Measurements from ENCODE around the gene CHAD. TPM values are rescaled to one million over a fixed set of nuclear protein-coding genes. Genes with fewer than 3 reads are reported as not detected.
A peak's percentile ranks its signal among the peaks of the same experiment; 100 is the strongest.

Gene CHAD
- total RNA-seq, 1 experiment from 2014 or later, result 0.09 TPM

DNA sequence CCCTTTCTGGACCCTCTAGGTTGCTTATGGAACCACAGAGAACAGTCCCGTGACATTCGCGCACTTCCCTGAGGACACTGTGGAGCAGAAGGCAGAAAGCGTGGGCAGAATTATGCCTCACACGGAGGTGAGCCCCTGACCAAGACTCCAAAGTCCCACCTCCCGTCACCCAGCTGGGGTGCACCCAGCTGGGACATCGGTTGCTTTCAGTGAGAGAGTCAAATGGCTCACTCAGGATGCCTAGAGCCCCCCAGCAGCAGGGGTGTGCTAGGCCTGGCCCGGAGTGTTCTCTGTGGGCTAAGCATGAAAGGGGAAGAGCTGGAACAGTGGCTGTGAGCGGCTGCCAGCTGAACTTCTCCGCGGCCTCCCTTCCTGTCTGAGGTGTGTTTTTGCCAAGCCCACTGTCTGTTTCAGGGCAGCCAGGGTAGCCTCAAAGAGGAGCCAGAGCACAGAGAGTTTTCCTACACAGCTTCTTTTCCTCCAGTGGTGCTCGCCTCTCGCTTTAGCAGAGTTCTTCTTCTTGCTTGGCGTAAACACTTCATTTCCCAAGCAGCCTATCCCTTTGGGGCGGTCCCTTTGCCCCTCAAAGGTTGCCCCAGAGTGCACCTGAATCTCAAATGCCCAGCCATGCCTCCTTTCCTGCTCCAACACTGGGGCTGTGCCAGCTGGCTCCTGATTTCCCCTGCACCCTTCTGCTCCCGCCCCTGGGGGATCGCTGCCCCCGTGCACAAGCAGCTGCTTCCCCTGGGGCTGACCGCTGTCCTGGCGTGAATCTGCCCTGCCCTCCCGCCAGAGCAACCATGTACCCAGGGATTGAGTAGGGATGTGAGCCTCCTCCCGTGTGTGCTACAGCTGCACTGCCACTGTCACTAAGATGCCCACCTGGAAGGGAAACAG lies 2.6 kb upstream of the CHAD start:
- Mint-ChIP-seq H3K9me3 (no peaks in the 10 kb centered on the region), H3K27ac (peak overlapping the region; percentile 30; the same call in 1 of the 2 replicates), H3K4me3 (no peak overlapping the region), H3K4me1 (peaks cover 24% of the 10 kb centered on the region), H3K27me3 (ENCODE audit: low read depth) (peaks cover 35% of the 10 kb centered on the region), H3K36me3 (no peaks in the 10 kb centered on the region)
- TF ChIP-seq, protein P1, sequence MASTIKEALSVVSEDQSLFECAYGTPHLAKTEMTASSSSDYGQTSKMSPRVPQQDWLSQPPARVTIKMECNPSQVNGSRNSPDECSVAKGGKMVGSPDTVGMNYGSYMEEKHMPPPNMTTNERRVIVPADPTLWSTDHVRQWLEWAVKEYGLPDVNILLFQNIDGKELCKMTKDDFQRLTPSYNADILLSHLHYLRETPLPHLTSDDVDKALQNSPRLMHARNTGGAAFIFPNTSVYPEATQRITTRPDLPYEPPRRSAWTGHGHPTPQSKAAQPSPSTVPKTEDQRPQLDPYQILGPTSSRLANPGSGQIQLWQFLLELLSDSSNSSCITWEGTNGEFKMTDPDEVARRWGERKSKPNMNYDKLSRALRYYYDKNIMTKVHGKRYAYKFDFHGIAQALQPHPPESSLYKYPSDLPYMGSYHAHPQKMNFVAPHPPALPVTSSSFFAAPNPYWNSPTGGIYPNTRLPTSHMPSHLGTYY (CRISPR knock-in tag; IDR thresholded peaks at IDR 0.05), result no peak
- TF ChIP-seq, protein P2, sequence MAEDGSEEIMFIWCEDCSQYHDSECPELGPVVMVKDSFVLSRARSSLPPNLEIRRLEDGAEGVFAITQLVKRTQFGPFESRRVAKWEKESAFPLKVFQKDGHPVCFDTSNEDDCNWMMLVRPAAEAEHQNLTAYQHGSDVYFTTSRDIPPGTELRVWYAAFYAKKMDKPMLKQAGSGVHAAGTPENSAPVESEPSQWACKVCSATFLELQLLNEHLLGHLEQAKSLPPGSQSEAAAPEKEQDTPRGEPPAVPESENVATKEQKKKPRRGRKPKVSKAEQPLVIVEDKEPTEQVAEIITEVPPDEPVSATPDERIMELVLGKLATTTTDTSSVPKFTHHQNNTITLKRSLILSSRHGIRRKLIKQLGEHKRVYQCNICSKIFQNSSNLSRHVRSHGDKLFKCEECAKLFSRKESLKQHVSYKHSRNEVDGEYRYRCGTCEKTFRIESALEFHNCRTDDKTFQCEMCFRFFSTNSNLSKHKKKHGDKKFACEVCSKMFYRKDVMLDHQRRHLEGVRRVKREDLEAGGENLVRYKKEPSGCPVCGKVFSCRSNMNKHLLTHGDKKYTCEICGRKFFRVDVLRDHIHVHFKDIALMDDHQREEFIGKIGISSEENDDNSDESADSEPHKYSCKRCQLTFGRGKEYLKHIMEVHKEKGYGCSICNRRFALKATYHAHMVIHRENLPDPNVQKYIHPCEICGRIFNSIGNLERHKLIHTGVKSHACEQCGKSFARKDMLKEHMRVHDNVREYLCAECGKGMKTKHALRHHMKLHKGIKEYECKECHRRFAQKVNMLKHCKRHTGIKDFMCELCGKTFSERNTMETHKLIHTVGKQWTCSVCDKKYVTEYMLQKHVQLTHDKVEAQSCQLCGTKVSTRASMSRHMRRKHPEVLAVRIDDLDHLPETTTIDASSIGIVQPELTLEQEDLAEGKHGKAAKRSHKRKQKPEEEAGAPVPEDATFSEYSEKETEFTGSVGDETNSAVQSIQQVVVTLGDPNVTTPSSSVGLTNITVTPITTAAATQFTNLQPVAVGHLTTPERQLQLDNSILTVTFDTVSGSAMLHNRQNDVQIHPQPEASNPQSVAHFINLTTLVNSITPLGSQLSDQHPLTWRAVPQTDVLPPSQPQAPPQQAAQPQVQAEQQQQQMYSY (CRISPR knock-in tag; IDR thresholded peaks at IDR 0.05), result no peak
- TF ChIP-seq, protein P3, sequence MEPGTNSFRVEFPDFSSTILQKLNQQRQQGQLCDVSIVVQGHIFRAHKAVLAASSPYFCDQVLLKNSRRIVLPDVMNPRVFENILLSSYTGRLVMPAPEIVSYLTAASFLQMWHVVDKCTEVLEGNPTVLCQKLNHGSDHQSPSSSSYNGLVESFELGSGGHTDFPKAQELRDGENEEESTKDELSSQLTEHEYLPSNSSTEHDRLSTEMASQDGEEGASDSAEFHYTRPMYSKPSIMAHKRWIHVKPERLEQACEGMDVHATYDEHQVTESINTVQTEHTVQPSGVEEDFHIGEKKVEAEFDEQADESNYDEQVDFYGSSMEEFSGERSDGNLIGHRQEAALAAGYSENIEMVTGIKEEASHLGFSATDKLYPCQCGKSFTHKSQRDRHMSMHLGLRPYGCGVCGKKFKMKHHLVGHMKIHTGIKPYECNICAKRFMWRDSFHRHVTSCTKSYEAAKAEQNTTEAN (CRISPR knock-in tag; IDR thresholded peaks at IDR 0.05), result no peak
- TF ChIP-seq NR2C2 (CRISPR knock-in tag; IDR thresholded peaks at IDR 0.05) (no peak), SMAD3 (CRISPR knock-in tag; IDR thresholded peaks at IDR 0.05; ENCODE audit: borderline replicate concordance) (no peak), FOXP1 (CRISPR knock-in tag; IDR thresholded peaks at IDR 0.05; ENCODE audit: borderline replicate concordance) (no peak), KAT7 (CRISPR knock-in tag; IDR thresholded peaks at IDR 0.05; ENCODE audit: borderline replicate concordance) (no peak), TEAD1 (CRISPR knock-in tag; IDR thresholded peaks at IDR 0.05) (no peak), ZNF138 (CRISPR knock-in tag; conservative IDR thresholded peaks at IDR 0.05) (no peak), ZNF232 (CRISPR knock-in tag; IDR thresholded peaks at IDR 0.05) (no peak), HMGA2 (CRISPR knock-in tag; IDR thresholded peaks at IDR 0.05) (no peak), ZNF317 (CRISPR knock-in tag; IDR thresholded peaks at IDR 0.05; ENCODE audit: borderline replicate concordance, low read depth) (no peak), CBFB (CRISPR knock-in tag; IDR thresholded peaks at IDR 0.05; ENCODE audit: low read depth) (no peak)
- TF ChIP-seq, protein P4, sequence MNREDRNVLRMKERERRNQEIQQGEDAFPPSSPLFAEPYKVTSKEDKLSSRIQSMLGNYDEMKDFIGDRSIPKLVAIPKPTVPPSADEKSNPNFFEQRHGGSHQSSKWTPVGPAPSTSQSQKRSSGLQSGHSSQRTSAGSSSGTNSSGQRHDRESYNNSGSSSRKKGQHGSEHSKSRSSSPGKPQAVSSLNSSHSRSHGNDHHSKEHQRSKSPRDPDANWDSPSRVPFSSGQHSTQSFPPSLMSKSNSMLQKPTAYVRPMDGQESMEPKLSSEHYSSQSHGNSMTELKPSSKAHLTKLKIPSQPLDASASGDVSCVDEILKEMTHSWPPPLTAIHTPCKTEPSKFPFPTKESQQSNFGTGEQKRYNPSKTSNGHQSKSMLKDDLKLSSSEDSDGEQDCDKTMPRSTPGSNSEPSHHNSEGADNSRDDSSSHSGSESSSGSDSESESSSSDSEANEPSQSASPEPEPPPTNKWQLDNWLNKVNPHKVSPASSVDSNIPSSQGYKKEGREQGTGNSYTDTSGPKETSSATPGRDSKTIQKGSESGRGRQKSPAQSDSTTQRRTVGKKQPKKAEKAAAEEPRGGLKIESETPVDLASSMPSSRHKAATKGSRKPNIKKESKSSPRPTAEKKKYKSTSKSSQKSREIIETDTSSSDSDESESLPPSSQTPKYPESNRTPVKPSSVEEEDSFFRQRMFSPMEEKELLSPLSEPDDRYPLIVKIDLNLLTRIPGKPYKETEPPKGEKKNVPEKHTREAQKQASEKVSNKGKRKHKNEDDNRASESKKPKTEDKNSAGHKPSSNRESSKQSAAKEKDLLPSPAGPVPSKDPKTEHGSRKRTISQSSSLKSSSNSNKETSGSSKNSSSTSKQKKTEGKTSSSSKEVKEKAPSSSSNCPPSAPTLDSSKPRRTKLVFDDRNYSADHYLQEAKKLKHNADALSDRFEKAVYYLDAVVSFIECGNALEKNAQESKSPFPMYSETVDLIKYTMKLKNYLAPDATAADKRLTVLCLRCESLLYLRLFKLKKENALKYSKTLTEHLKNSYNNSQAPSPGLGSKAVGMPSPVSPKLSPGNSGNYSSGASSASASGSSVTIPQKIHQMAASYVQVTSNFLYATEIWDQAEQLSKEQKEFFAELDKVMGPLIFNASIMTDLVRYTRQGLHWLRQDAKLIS (CRISPR knock-in tag; IDR thresholded peaks at IDR 0.05; ENCODE audit: borderline replicate concordance), result no peak
- TF ChIP-seq, protein P5, sequence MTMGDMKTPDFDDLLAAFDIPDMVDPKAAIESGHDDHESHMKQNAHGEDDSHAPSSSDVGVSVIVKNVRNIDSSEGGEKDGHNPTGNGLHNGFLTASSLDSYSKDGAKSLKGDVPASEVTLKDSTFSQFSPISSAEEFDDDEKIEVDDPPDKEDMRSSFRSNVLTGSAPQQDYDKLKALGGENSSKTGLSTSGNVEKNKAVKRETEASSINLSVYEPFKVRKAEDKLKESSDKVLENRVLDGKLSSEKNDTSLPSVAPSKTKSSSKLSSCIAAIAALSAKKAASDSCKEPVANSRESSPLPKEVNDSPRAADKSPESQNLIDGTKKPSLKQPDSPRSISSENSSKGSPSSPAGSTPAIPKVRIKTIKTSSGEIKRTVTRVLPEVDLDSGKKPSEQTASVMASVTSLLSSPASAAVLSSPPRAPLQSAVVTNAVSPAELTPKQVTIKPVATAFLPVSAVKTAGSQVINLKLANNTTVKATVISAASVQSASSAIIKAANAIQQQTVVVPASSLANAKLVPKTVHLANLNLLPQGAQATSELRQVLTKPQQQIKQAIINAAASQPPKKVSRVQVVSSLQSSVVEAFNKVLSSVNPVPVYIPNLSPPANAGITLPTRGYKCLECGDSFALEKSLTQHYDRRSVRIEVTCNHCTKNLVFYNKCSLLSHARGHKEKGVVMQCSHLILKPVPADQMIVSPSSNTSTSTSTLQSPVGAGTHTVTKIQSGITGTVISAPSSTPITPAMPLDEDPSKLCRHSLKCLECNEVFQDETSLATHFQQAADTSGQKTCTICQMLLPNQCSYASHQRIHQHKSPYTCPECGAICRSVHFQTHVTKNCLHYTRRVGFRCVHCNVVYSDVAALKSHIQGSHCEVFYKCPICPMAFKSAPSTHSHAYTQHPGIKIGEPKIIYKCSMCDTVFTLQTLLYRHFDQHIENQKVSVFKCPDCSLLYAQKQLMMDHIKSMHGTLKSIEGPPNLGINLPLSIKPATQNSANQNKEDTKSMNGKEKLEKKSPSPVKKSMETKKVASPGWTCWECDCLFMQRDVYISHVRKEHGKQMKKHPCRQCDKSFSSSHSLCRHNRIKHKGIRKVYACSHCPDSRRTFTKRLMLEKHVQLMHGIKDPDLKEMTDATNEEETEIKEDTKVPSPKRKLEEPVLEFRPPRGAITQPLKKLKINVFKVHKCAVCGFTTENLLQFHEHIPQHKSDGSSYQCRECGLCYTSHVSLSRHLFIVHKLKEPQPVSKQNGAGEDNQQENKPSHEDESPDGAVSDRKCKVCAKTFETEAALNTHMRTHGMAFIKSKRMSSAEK (CRISPR knock-in tag; IDR thresholded peaks at IDR 0.05; ENCODE audit: borderline replicate concordance), result no peak
- DNase-seq (ENCODE audit: low spot score), result no peak
- ATAC-seq, result no peak
- ChIA-PET CTCF (interaction anchor here (1.3 to 5.8 kb wide), 7 partner anchors 8 to 112 kb away, joined by 3 to 40 read pairs (median 4); partner anchors contain the start of gene LRRC59), POLR2A (no interaction called here)
